HepG2 (cell line): ENCODE measurements around the gene MAP3K21.

Experiments
- BORCS8-MEF2B ChIP-seq: sonication (generic); formaldehyde crosslinking; IDR thresholded peaks from 2 replicates; pipeline ENCODE4 v1.8.0; 2022; ENCODE audit warnings: mild to moderate bottlenecking, missing genetic modification reagents
- FOXM1 ChIP-seq: sonication (generic); formaldehyde crosslinking; IDR thresholded peaks from 2 replicates; pipeline ENCODE4 v1.5.0; 2020; ENCODE audit warnings: missing genetic modification reagents
- GABPB1 ChIP-seq: IDR thresholded peaks from 2 replicates; pipeline ENCODE4 v1.6.1; 2016; ENCODE audit warnings: mild to moderate bottlenecking, missing genetic modification reagents, moderate library complexity, missing compliant biosample characterization
- HMGA1 ChIP-seq: sonication (generic); formaldehyde crosslinking; conservative IDR thresholded peaks from 2 replicates; pipeline ENCODE4 v1.4.0; 2020; ENCODE audit warnings: missing genetic modification reagents
- MYC ChIP-seq: sonication (generic); formaldehyde crosslinking; IDR thresholded peaks from 2 replicates; pipeline ENCODE4 v1.9.0; 2021; ENCODE audit warnings: missing genetic modification reagents, borderline replicate concordance
- PHF8 ChIP-seq: sonication (generic); formaldehyde crosslinking; IDR thresholded peaks from 2 replicates; pipeline ENCODE4 v1.5.0; 2020; ENCODE audit warnings: missing genetic modification reagents
- SIN3B ChIP-seq: fragments of 150-350 bp; IDR thresholded peaks from 2 replicates; pipeline ENCODE4 v1.6.1; 2014; ENCODE audit warnings: low read length
- SMC3 ChIP-seq: IDR thresholded peaks from 2 replicates; pipeline ENCODE4 v1.6.1; 2011; ENCODE audit warnings: low read length, improper control_type of control experiment
- SMYD3 ChIP-seq: sonication (generic); formaldehyde crosslinking; IDR thresholded peaks from 2 replicates; pipeline ENCODE4 v1.8.1; 2023; ENCODE audit warnings: mild to moderate bottlenecking, missing genetic modification reagents
- ZNF451 ChIP-seq: sonication (generic); formaldehyde crosslinking; IDR thresholded peaks from 2 replicates; pipeline ENCODE4 v1.5.0; 2020; ENCODE audit warnings: mild to moderate bottlenecking, missing genetic modification reagents
- ZNF484 ChIP-seq: sonication (generic); formaldehyde crosslinking; IDR thresholded peaks from 2 replicates; pipeline ENCODE4 v1.5.1; 2020; ENCODE audit warnings: mild to moderate bottlenecking, low read depth, missing genetic modification reagents, borderline replicate concordance
- TF ChIP-seq, protein P1 (sequence below): sonication (generic); formaldehyde crosslinking; IDR thresholded peaks from 2 replicates; pipeline ENCODE4 v1.5.0; 2020; ENCODE audit warnings: mild to moderate bottlenecking, missing genetic modification reagents, moderate library complexity
- TF ChIP-seq, protein P2 (sequence below): sonication (generic); formaldehyde crosslinking; IDR thresholded peaks from 2 replicates; pipeline ENCODE4 v1.4.0; 2020; ENCODE audit warnings: missing genetic modification reagents

DNA sequence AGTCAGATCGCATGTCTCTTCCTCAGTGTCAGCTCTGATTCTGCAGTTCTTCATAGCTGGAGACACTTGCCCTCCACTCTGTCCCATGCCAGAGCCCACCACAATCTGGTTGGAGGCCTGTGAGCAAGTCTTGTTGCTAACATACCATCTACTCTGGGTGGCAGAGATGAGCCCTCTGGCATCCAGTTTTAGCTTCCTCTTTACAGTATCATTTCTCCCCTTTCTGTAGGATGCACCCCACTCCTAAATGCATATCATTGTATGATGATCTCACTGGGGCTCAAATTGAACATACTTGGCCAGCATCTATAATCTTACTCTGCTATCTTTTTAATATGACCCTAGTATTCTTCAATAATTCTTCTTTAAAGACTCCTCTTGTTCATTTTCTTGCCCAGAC lies 48.9 kb upstream of the MAP3K21 start:
- TF ChIP-seq ZNF484 (CRISPR knock-in tag): no peak
- TF ChIP-seq FOXM1 (CRISPR knock-in tag): no peak
- TF ChIP-seq SMYD3: no peak
- TF ChIP-seq ZNF451: no peak
- no peak for TF ChIP-seq BORCS8-MEF2B (CRISPR knock-in tag)
- TF ChIP-seq HMGA1 (CRISPR knock-in tag): no peak
- TF ChIP-seq, protein P1, sequence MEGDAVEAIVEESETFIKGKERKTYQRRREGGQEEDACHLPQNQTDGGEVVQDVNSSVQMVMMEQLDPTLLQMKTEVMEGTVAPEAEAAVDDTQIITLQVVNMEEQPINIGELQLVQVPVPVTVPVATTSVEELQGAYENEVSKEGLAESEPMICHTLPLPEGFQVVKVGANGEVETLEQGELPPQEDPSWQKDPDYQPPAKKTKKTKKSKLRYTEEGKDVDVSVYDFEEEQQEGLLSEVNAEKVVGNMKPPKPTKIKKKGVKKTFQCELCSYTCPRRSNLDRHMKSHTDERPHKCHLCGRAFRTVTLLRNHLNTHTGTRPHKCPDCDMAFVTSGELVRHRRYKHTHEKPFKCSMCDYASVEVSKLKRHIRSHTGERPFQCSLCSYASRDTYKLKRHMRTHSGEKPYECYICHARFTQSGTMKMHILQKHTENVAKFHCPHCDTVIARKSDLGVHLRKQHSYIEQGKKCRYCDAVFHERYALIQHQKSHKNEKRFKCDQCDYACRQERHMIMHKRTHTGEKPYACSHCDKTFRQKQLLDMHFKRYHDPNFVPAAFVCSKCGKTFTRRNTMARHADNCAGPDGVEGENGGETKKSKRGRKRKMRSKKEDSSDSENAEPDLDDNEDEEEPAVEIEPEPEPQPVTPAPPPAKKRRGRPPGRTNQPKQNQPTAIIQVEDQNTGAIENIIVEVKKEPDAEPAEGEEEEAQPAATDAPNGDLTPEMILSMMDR: no peak
- TF ChIP-seq PHF8 (CRISPR knock-in tag): no peak
- TF ChIP-seq MYC: no peak
- TF ChIP-seq, protein P2, sequence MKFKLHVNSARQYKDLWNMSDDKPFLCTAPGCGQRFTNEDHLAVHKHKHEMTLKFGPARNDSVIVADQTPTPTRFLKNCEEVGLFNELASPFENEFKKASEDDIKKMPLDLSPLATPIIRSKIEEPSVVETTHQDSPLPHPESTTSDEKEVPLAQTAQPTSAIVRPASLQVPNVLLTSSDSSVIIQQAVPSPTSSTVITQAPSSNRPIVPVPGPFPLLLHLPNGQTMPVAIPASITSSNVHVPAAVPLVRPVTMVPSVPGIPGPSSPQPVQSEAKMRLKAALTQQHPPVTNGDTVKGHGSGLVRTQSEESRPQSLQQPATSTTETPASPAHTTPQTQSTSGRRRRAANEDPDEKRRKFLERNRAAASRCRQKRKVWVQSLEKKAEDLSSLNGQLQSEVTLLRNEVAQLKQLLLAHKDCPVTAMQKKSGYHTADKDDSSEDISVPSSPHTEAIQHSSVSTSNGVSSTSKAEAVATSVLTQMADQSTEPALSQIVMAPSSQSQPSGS (CRISPR knock-in tag): no peak
- TF ChIP-seq GABPB1: no peak
- TF ChIP-seq SIN3B: no peak
- no peak for TF ChIP-seq SMC3
